ENCODE measurements around the gene MSI2.

MSI2 gene

GRCh38 chr17:57407287-57408070 lies 151.2 kb downstream of the MSI2 start:
- no peak overlapping the region for H3K4me3 ChIP-seq (ENCODE audit: control insufficient read depth, low read depth, low read length)
- TF ChIP-seq CTCF (IDR thresholded peaks at IDR 0.05; ENCODE audit: control insufficient read depth, insufficient read depth, low read depth, low read length, missing control alignments): no peak
- no peak for DNase-seq (ENCODE audit: low read depth)

- TF ChIP-seq CTCF (IDR thresholded peaks at IDR 0.05; ENCODE audit: control insufficient read depth, insufficient read depth, low read depth, low read length, missing control alignments): no peak
- DNase-seq (ENCODE audit: low read depth): no peak
- H3K4me3 ChIP-seq (ENCODE audit: control insufficient read depth, low read depth, low read length): no peak overlapping the region
Measured at GRCh38 chr17:57408071-57408811, 151.9 kb downstream of the MSI2 start.

- no peak for TF ChIP-seq CTCF (IDR thresholded peaks at IDR 0.05; ENCODE audit: control insufficient read depth, insufficient read depth, low read depth, low read length, missing control alignments)
- H3K4me3 ChIP-seq (ENCODE audit: control insufficient read depth, low read depth, low read length): no peak overlapping the region
- no peak for DNase-seq (ENCODE audit: low read depth)
Measured at GRCh38 chr17:57410169-57410568, 153.8 kb downstream of the MSI2 start.

- no peak for TF ChIP-seq CTCF (IDR thresholded peaks at IDR 0.05; ENCODE audit: control insufficient read depth, insufficient read depth, low read depth, low read length, missing control alignments)
- no peak for DNase-seq (ENCODE audit: low read depth)
- H3K4me3 ChIP-seq (ENCODE audit: control insufficient read depth, low read depth, low read length): no peak overlapping the region
Measured at GRCh38 chr17:57412520-57413096, 156.3 kb downstream of the MSI2 start.

GRCh38 chr17:57413848-57414651 lies 157.7 kb downstream of the MSI2 start:
- DNase-seq (ENCODE audit: low read depth): no peak
- no peak for TF ChIP-seq CTCF (IDR thresholded peaks at IDR 0.05; ENCODE audit: control insufficient read depth, insufficient read depth, low read depth, low read length, missing control alignments)

GRCh38 chr17:57415751-57416207 lies 159.5 kb downstream of the MSI2 start:
- DNase-seq (ENCODE audit: low read depth): no peak
- no peak for TF ChIP-seq CTCF (IDR thresholded peaks at IDR 0.05; ENCODE audit: control insufficient read depth, insufficient read depth, low read depth, low read length, missing control alignments)
- H3K4me3 ChIP-seq (ENCODE audit: control insufficient read depth, low read depth, low read length): no peak overlapping the region

More at GRCh38 chr17:57413848-57414651, 157.7 kb downstream of the MSI2 start:
- H3K4me3 ChIP-seq (ENCODE audit: control insufficient read depth, low read depth, low read length): no peak overlapping the region

Measured in AG09309 (cell line).